ENCODE measurements around the gene PSMB5. TPM values are rescaled to one million over a fixed set of nuclear protein-coding genes. Genes with fewer than 3 reads are reported as not detected.
A peak's percentile ranks its signal among the peaks of the same experiment; 100 is the strongest.

Gene PSMB5
- total RNA-seq, 1 experiment from 2014 or later: 444 TPM

- DNase-seq (ENCODE audit: low spot score): no peak
Measured at GRCh38 chr14:22991852-22992251, 42.8 kb downstream of the PSMB5 start.

GRCh38 chr14:22987291-22987690 lies 47.4 kb downstream of the PSMB5 start:
- no peak for DNase-seq (ENCODE audit: low spot score)

- peak; percentile 73 for DNase-seq (ENCODE audit: low spot score)
Measured at GRCh38 chr14:22986508-22987054, 48.1 kb downstream of the PSMB5 start.

GRCh38 chr14:22985894-22986507 lies 48.7 kb downstream of the PSMB5 start:
- no peak for DNase-seq (ENCODE audit: low spot score)

- no peak for DNase-seq (ENCODE audit: low spot score)
Measured at GRCh38 chr14:22984959-22985658, 49.6 kb downstream of the PSMB5 start.

GRCh38 chr14:22982477-22983245 lies 52.0 kb downstream of the PSMB5 start, which contains the start of gene AJUBA:
Gene AJUBA (minus strand): TSS chr14:22982551. CDS start chr14:22982266, 285 bp downstream.
- peak; percentile 89 for DNase-seq (ENCODE audit: low spot score)

- DNase-seq (ENCODE audit: low spot score): no peak
Measured at GRCh38 chr14:22981876-22982476, 52.7 kb downstream of the PSMB5 start.

GRCh38 chr14:22981090-22981875 lies 53.4 kb downstream of the PSMB5 start:
- DNase-seq (ENCODE audit: low spot score): no peak

GRCh38 chr14:22980672-22981089 lies 54.0 kb downstream of the PSMB5 start:
- DNase-seq (ENCODE audit: low spot score): no peak

- no peak for DNase-seq (ENCODE audit: low spot score)
Measured at GRCh38 chr14:22979748-22980392, 54.8 kb downstream of the PSMB5 start.

- no peak for DNase-seq (ENCODE audit: low spot score)
Measured at GRCh38 chr14:22978981-22979671, 55.6 kb downstream of the PSMB5 start.

GRCh38 chr14:22978487-22978837 lies 56.2 kb downstream of the PSMB5 start:
- no peak for DNase-seq (ENCODE audit: low spot score)

GRCh38 chr14:22977684-22978486 lies 56.8 kb downstream of the PSMB5 start:
- DNase-seq (ENCODE audit: low spot score): peak; percentile 81

- DNase-seq (ENCODE audit: low spot score): no peak
Measured at GRCh38 chr14:22977434-22977683, 57.3 kb downstream of the PSMB5 start.

GRCh38 chr14:22976620-22977433 lies 57.9 kb downstream of the PSMB5 start:
- DNase-seq (ENCODE audit: low spot score): peak; percentile 55
